ENCODE measurements around the gene CCDC28B. TPM values are rescaled to one million over a fixed set of nuclear protein-coding genes. Genes with fewer than 3 reads are reported as not detected.

Gene CCDC28B
- total RNA-seq, 2 experiments from 2014 or later = 13.4 to 14.8 TPM

GRCh38 chr1:32208469-32208868 is 8.1 kb downstream of the CCDC28B start:
- DNase-seq = no peak
- H3K4me1 Mint-ChIP-seq (ENCODE audit: low read depth) = peaks cover 16% of the 10 kb centered on the region
- no peaks in the 10 kb centered on the region for H3K9me3 Mint-ChIP-seq
- H3K27me3 Mint-ChIP-seq = no peaks in the 10 kb centered on the region
- no peak overlapping the region for H3K4me3 Mint-ChIP-seq
- intact Hi-C loops (cut with micrococcal nuclease) = no loop called here
- ChIA-PET CTCF (interaction anchor here (0.5 to 3.7 kb wide), 2 partner anchors 7 to 9 kb away, joined by 3 to 31 read pairs; no protein-coding TSS in a partner anchor), POLR2A (no interaction called here)
- peaks cover 2% of the 10 kb centered on the region for H3K36me3 Mint-ChIP-seq
- H3K27ac Mint-ChIP-seq = no peak overlapping the region

DNA sequence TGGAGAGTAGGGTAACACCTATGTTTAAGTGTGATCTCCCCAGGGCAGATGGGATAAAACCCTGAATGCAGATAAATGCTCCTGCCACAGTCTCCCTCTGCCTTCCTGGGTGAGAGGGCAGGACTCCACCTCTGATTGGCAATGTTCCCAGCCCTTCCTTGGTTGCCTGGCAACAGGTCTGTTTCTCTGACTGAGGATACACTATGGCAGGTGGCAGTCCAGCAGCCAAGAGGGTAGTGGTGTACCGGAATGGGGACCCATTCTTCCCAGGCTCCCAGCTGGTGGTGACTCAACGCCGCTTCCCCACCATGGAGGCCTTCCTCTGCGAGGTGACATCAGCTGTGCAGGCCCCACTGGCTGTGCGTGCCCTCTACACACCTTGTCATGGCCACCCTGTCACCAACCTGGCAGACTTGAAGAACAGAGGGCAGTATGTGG is 8.5 kb downstream of the CCDC28B start, which contains the start of gene DCDC2B:
Gene DCDC2B (plus strand): TSS at position 199 of the 438 bp plus-strand sequence. CDS start 5 bp downstream, at position 204.
- Mint-ChIP-seq H3K4me1 (ENCODE audit: low read depth) (peaks cover 15% of the 10 kb centered on the region), H3K4me3 (no peak within 1 kb of the TSS), H3K27ac (no peak within 1 kb of the TSS), H3K27me3 (no peaks in the 10 kb centered on the region), H3K36me3 (peaks cover 2% of the 10 kb centered on the region), H3K9me3 (no peaks in the 10 kb centered on the region)
- ChIA-PET POLR2A (no interaction called here), CTCF (interaction anchor here (0.5 kb wide), 1 partner anchor 10 kb away, joined by 3 read pairs; no protein-coding TSS in a partner anchor)
- DNase-seq = peak; percentile 14
- intact Hi-C loops (cut with micrococcal nuclease) = no loop called here

DNA sequence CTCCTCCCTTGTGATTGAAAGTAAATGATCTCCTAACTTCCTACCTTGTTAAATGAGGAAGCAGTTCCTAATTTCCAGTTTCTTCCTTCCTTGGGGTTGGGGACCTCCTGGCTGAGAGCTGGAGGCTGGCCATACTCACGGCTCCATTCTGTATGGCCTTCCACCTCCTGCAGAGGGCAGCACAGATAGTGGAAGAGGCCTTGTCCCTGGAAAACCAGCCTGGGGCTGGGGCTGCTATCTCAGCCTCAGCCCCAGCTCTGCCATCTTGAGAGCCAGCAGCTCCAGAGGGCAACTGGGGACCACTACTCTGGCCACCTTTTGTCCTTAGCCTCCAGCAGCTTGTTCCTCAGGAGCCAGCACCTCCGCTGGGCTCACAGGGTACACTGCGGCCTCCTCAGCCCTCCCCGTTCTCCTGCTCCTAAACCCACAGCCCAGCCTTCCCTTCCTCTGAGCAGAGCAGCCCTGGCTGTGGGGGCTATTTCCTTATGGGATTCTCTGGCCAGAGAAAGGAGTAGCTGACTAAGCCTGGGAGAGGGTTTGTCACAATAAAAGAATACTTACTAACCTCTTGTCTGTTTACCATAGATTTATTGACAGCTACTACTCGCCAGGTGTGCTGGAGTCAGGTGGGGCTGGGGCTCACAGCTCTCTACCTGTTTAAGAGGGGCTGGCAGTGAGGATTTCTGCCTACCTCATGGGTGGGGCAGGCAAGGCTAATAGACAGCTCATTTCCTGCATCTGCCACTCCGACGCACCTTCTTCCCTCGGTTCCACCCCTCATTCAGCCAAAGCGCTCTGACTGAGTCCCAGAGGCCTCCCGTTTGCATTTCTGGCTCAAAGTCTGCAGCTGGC is 15.5 kb downstream of the CCDC28B start:
- POLR2A ChIA-PET = interaction anchor here (1.1 to 1.6 kb wide), 5 partner anchors 10 to 178 kb away, joined by 3 to 19 read pairs (median 5); partner anchors contain the start of genes BSDC1, IQCC and MARCKSL1
- no peaks in the 10 kb centered on the region for H3K9me3 Mint-ChIP-seq
- no peak overlapping the region for H3K4me3 Mint-ChIP-seq
- intact Hi-C loops (cut with micrococcal nuclease) = loop anchor here (1.0 kb wide), 1 partner anchor 197 kb away; no protein-coding TSS in a partner anchor
- H3K27me3 Mint-ChIP-seq = no peaks in the 10 kb centered on the region
- H3K36me3 Mint-ChIP-seq = peaks cover 10% of the 10 kb centered on the region
- CTCF ChIA-PET = interaction anchor here (0.6 to 3.1 kb wide), 57 partner anchors 9 to 208 kb away, joined by 3 to 65 read pairs (median 5); partner anchors contain the start of genes BSDC1, CCDC28B, FAM167B and HDAC1
- peak overlapping the region; percentile 8 for H3K27ac Mint-ChIP-seq
- DNase-seq = peak; percentile 74
- peaks cover 14% of the 10 kb centered on the region for H3K4me1 Mint-ChIP-seq (ENCODE audit: low read depth)

- Mint-ChIP-seq H3K27me3 (no peaks in the 10 kb centered on the region), H3K4me3 (no peak overlapping the region), H3K36me3 (peaks cover 10% of the 10 kb centered on the region), H3K4me1 (ENCODE audit: low read depth) (peaks cover 20% of the 10 kb centered on the region), H3K27ac (no peak overlapping the region), H3K9me3 (no peaks in the 10 kb centered on the region)
- intact Hi-C loops (cut with micrococcal nuclease) = no loop called here
- DNase-seq = no peak
- POLR2A ChIA-PET = interaction anchor here (0.9 to 1.6 kb wide), 3 partner anchors 11 to 37 kb away, joined by 3 to 19 read pairs (median 3); partner anchors contain the start of gene IQCC
- CTCF ChIA-PET = interaction anchor here (0.7 to 3.1 kb wide), 32 partner anchors 10 to 207 kb away, joined by 3 to 65 read pairs (median 7); partner anchors contain the start of genes BSDC1, CCDC28B, FAM167B and HDAC1
Measured at GRCh38 chr1:32216566-32216965, 16.2 kb downstream of the CCDC28B start.

- CTCF ChIA-PET = interaction anchor here (0.6 to 1.0 kb wide), 2 partner anchors 30 to 102 kb away, joined by 3 read pairs; no protein-coding TSS in a partner anchor
Measured at GRCh38 chr1:32219022-32219421, 18.6 kb downstream of the CCDC28B start.

DNA sequence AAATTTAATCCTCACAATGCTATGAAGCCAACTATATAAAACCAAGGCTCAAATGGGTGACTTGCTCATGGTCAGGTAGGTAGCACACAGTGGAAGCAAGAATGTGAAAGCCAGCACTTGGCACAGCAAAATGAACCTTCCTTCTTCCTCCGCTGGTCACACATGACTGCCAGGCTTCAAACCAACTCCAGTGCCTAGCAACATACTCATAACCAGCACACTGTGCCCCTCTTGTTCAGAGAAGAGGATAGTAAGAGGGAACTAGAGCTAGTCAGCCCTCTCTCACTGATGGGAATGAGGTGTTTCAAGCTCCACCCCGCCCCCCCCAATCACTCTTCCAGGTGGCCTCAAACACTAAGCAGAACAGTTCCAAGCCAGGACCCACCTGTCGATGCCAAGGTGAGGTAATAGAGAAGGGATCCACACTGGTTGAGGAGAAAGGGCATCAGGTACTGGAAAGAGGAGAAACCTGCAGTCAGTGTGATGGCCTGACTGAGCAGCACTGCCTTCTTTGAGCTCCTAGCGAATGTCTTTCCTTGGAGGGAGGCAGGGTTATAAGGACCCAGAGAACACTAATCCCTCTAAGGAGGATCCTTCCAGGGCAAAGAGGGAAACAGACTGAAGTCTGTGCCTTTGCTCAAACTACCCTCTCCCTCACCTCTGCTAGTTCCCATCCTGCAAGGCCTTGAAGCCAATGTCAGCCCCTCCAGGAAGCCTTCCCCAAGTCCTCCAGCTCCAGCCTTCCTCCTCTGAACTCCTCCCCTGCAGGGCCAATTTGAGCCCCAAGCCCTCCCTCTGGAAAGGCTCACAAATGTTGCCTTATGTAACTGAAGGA is 20.6 kb downstream of the CCDC28B start:
- peaks cover 40% of the 10 kb centered on the region for H3K4me1 Mint-ChIP-seq (ENCODE audit: low read depth)
- no peak for DNase-seq
- peaks cover 20% of the 10 kb centered on the region for H3K36me3 Mint-ChIP-seq
- POLR2A ChIA-PET = interaction anchor here (0.6 kb wide), 1 partner anchor 48 kb away, joined by 4 read pairs; no protein-coding TSS in a partner anchor
- peak overlapping the region; percentile 95 for H3K4me3 Mint-ChIP-seq
- intact Hi-C loops (cut with micrococcal nuclease) = no loop called here
- CTCF ChIA-PET = interaction anchor here (1.4 to 5.1 kb wide), 2 partner anchors 27 to 181 kb away, joined by 3 to 31 read pairs; partner anchors contain the start of gene FAM167B
- H3K9me3 Mint-ChIP-seq = no peaks in the 10 kb centered on the region
- H3K27me3 Mint-ChIP-seq = no peaks in the 10 kb centered on the region
- H3K27ac Mint-ChIP-seq = peak overlapping the region; percentile 94

More at GRCh38 chr1:32219022-32219421, 18.6 kb downstream of the CCDC28B start:
- Mint-ChIP-seq H3K27me3 (no peaks in the 10 kb centered on the region), H3K27ac (no peak overlapping the region), H3K36me3 (peaks cover 16% of the 10 kb centered on the region), H3K4me1 (ENCODE audit: low read depth) (peaks cover 33% of the 10 kb centered on the region), H3K4me3 (no peak overlapping the region), H3K9me3 (no peaks in the 10 kb centered on the region)
- no peak for DNase-seq
- intact Hi-C loops (cut with micrococcal nuclease) = no loop called here
- POLR2A ChIA-PET = no interaction called here

- Mint-ChIP-seq H3K4me3 (peak overlapping the region; percentile 95), H3K27ac (peak overlapping the region; percentile 94), H3K36me3 (peaks cover 22% of the 10 kb centered on the region), H3K27me3 (no peaks in the 10 kb centered on the region), H3K9me3 (no peaks in the 10 kb centered on the region), H3K4me1 (ENCODE audit: low read depth) (peaks cover 38% of the 10 kb centered on the region)
- ChIA-PET POLR2A (interaction anchor here (0.7 kb wide), 1 partner anchor 33 kb away, joined by 3 read pairs; no protein-coding TSS in a partner anchor), CTCF (interaction anchor here (1.4 to 5.1 kb wide), 2 partner anchors 27 to 180 kb away, joined by 3 to 31 read pairs; partner anchors contain the start of gene FAM167B)
- intact Hi-C loops (cut with micrococcal nuclease) = no loop called here
- no peak for DNase-seq
Measured at GRCh38 chr1:32221581-32221979, 21.2 kb downstream of the CCDC28B start.

GRCh38 chr1:32221980-32222755 is 21.8 kb downstream of the CCDC28B start, which contains the start of the genes EIF3I and TMEM234:
Gene EIF3I, plus strand, starts transcription at chr1:32222407. Its CDS starts 35 bp downstream, at chr1:32222442.
Gene TMEM234, minus strand, starts transcription at chr1:32222353. Its CDS starts 31 bp downstream, at chr1:32222322.
- Mint-ChIP-seq H3K4me3 (peak within 1 kb of the TSS; percentile 95), H3K27me3 (no peaks in the 10 kb centered on the region), H3K9me3 (no peaks in the 10 kb centered on the region), H3K36me3 (peaks cover 20% of the 10 kb centered on the region), H3K27ac (peak within 1 kb of the TSS; percentile 94), H3K4me1 (ENCODE audit: low read depth) (peaks cover 38% of the 10 kb centered on the region)
- POLR2A ChIA-PET = interaction anchor here (0.6 to 0.7 kb wide), 3 partner anchors 33 to 114 kb away, joined by 3 read pairs; partner anchors contain the start of gene MARCKSL1
- peak; percentile 96 for DNase-seq
- CTCF ChIA-PET = interaction anchor here (1.4 to 5.1 kb wide), 3 partner anchors 18 to 180 kb away, joined by 3 to 31 read pairs (median 6); partner anchors contain the start of gene FAM167B
- intact Hi-C loops (cut with micrococcal nuclease) = loop anchor here (2.0 kb wide), 5 partner anchors 21 to 173 kb away; partner anchors contain the start of genes BSDC1 and CCDC28B

- ChIA-PET CTCF (interaction anchor here (1.0 to 5.1 kb wide), 3 partner anchors 17 to 171 kb away, joined by 3 to 31 read pairs (median 6); partner anchors contain the start of genes BSDC1 and FAM167B), POLR2A (no interaction called here)
- intact Hi-C loops (cut with micrococcal nuclease) = loop anchor here (2.0 kb wide), 5 partner anchors 23 to 171 kb away; partner anchors contain the start of genes BSDC1 and CCDC28B
- H3K27me3 Mint-ChIP-seq = no peaks in the 10 kb centered on the region
- peaks cover 35% of the 10 kb centered on the region for H3K36me3 Mint-ChIP-seq
- peak overlapping the region; percentile 95 for H3K4me3 Mint-ChIP-seq
- H3K9me3 Mint-ChIP-seq = no peaks in the 10 kb centered on the region
- no peak for DNase-seq
- peaks cover 38% of the 10 kb centered on the region for H3K4me1 Mint-ChIP-seq (ENCODE audit: low read depth)
- peak overlapping the region; percentile 94 for H3K27ac Mint-ChIP-seq
Measured at GRCh38 chr1:32223683-32224082, 23.3 kb downstream of the CCDC28B start.

DNA sequence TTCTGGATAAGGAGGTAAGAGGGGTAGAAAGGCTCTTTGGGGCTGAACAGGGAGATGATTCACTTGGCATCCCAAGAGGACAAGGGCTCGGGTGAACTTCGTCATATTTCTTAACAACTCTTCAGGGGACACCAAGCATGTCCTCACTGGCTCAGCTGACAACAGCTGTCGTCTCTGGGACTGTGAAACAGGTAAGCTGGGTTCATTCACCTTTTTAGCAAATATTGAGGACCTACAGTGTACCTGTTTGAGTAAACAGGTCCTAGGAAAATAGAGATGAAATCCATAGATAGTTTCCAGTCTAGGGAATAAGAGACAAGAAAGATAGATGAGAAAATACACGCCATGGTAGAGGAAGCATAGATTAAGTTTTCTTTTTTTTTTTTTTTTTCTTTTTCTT is 23.9 kb downstream of the CCDC28B start:
- H3K27ac Mint-ChIP-seq = peak overlapping the region; percentile 94
- H3K4me3 Mint-ChIP-seq = peak overlapping the region; percentile 95
- intact Hi-C loops (cut with micrococcal nuclease) = no loop called here
- DNase-seq = no peak
- ChIA-PET CTCF (interaction anchor here (2.0 to 5.1 kb wide), 2 partner anchors 16 to 24 kb away, joined by 6 to 31 read pairs; partner anchors contain the start of gene FAM167B), POLR2A (no interaction called here)
- no peaks in the 10 kb centered on the region for H3K9me3 Mint-ChIP-seq
- H3K4me1 Mint-ChIP-seq (ENCODE audit: low read depth) = peaks cover 38% of the 10 kb centered on the region
- peaks cover 41% of the 10 kb centered on the region for H3K36me3 Mint-ChIP-seq
- no peaks in the 10 kb centered on the region for H3K27me3 Mint-ChIP-seq
